ENCODE measurements around the gene CBFA2T3. TPM values are rescaled to one million over a fixed set of nuclear protein-coding genes. Genes with fewer than 3 reads are reported as not detected.

The CBFA2T3 gene
- polyA plus RNA-seq, 3 donors: 5.3 to 32.2 (median 6.2) TPM

GRCh38 chr16:88874938-88875599 is 101.9 kb downstream of the CBFA2T3 start:
- H4K20me1 ChIP-seq (ENCODE audit: insufficient read depth, low read length): peaks cover 87% of the 10 kb centered on the region
- H3K4me3 ChIP-seq (replicated peaks in 1 of 3; ENCODE audit: low read depth in 2 of 3, low read length in 3 of 3): no peak overlapping the region
- no peak for TF ChIP-seq CTCF (IDR thresholded peaks at IDR 0.05)
- Mint-ChIP-seq H3K4me1 (peaks cover 9% of the 10 kb centered on the region), H3K9me3 (peaks cover 0 to 4% (median 2%) of the 10 kb centered on the region in 7 donors), H3K27me3 (ENCODE audit: low read depth in 3 of 3) (peaks cover 15 to 26% (median 20%) of the 10 kb centered on the region in 3 donors), H3K4me3 (no peak overlapping the region), H3K27ac (peak overlapping the region in 1 of 7 donors; percentile 62), H3K36me3 (peaks cover 38 to 54% of the 10 kb centered on the region in 2 donors)
- peaks cover 40 to 59% of the 10 kb centered on the region in 2 donors for H3K36me3 ChIP-seq (replicated peaks in 1 of 2; ENCODE audit: control insufficient read depth in 1 of 2, insufficient read depth in 2 of 2, low read length in 2 of 2)
- no peak overlapping the region for H2AFZ ChIP-seq (ENCODE audit: insufficient read depth, low read depth, low read length, poor library complexity, severe bottlenecking)
- H3K9me3 ChIP-seq (replicated peaks in 1 of 2; ENCODE audit: control insufficient read depth in 1 of 2, insufficient read depth in 1 of 2, low read length in 2 of 2): no peaks in the 10 kb centered on the region
- no peak for DNase-seq
- peaks cover 0 to 11% of the 10 kb centered on the region in 2 donors for H3K4me1 ChIP-seq (ENCODE audit: control insufficient read depth in 1 of 2, insufficient read depth in 2 of 2, low read length in 2 of 2)
- no peak overlapping the region for H3K4me2 ChIP-seq (replicated peaks; ENCODE audit: extremely low read depth, low read length, poor library complexity, severe bottlenecking)
- no peak overlapping the region for H3K9ac ChIP-seq (ENCODE audit: insufficient read depth, low read length, poor library complexity, severe bottlenecking)
- intact Hi-C loops (cut with micrococcal nuclease): no loop called here
- 93% methylated on average over 20 of the region's 34 CpGs for WGBS (ENCODE audit: insufficient coverage)
- no peaks in the 10 kb centered on the region for H3K79me2 ChIP-seq (ENCODE audit: insufficient read depth, low read length)
- H3K27ac ChIP-seq (ENCODE audit: low read depth in 1 of 2, low read length in 2 of 2): no peak overlapping the region
- peaks cover 0 to 16% of the 10 kb centered on the region in 2 donors for H3K27me3 ChIP-seq (ENCODE audit: control insufficient read depth in 2 of 2, insufficient read depth in 2 of 2, low read length in 2 of 2)

DNA sequence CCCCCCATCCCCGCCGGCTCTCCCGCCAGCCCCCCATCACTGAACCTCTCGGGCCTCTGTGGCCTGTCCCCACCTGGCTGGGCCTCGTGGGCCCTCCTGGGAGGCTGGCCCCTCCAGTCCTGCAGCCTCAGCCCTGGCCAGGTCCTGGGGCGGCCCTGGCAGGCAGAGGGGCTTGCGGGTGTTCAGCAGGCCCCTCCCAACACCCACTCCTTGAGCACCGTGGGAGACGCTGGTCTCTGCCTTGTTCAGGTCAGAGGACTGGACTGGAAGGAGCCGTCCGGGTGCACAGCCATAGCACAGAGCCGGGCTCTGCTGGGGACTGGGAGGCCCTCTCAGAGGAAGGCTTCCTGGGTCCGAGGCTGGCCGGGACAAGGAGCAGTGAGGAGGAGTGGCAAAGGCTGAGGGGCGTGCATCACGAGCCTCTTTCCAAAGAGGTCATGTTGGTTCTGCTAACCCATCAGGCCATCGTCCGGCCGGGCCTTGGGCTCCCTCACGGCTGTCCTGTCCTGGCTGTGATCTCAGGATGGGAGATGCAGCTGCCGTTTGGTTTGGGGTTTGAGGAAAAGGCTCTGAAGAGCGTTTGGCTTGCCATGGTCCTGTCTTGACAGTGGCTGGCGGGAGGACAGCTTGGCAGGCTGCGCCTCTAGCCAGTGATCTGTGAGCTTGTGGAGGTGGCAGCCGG is 104.2 kb downstream of the CBFA2T3 start:
- Histone ChIP-seq H3K9ac (ENCODE audit: insufficient read depth, low read length, poor library complexity, severe bottlenecking) (no peak overlapping the region), H3K36me3 (replicated peaks in 1 of 2; ENCODE audit: control insufficient read depth in 1 of 2, insufficient read depth in 2 of 2, low read length in 2 of 2) (peaks cover 17 to 37% of the 10 kb centered on the region in 2 donors), H3K9me3 (replicated peaks in 1 of 2; ENCODE audit: control insufficient read depth in 1 of 2, insufficient read depth in 1 of 2, low read length in 2 of 2) (no peaks in the 10 kb centered on the region), H3K27me3 (ENCODE audit: control insufficient read depth in 2 of 2, insufficient read depth in 2 of 2, low read length in 2 of 2) (peaks cover 0 to 19% of the 10 kb centered on the region in 2 donors), H3K27ac (ENCODE audit: low read depth in 1 of 2, low read length in 2 of 2) (no peak overlapping the region), H4K20me1 (ENCODE audit: insufficient read depth, low read length) (peaks cover 66% of the 10 kb centered on the region), H2AFZ (ENCODE audit: insufficient read depth, low read depth, low read length, poor library complexity, severe bottlenecking) (no peak overlapping the region), H3K4me1 (ENCODE audit: control insufficient read depth in 1 of 2, insufficient read depth in 2 of 2, low read length in 2 of 2) (peaks cover 0 to 11% of the 10 kb centered on the region in 2 donors), H3K4me2 (replicated peaks; ENCODE audit: extremely low read depth, low read length, poor library complexity, severe bottlenecking) (no peak overlapping the region), H3K79me2 (ENCODE audit: insufficient read depth, low read length) (no peaks in the 10 kb centered on the region), H3K4me3 (replicated peaks in 1 of 3; ENCODE audit: low read depth in 2 of 3, low read length in 3 of 3) (no peak overlapping the region)
- no peak for TF ChIP-seq CTCF (IDR thresholded peaks at IDR 0.05)
- H3K36me3 Mint-ChIP-seq: peaks cover 23 to 34% of the 10 kb centered on the region in 2 donors
- H3K4me1 Mint-ChIP-seq: peaks cover 9% of the 10 kb centered on the region
- no peak overlapping the region for H3K4me3 Mint-ChIP-seq
- WGBS (ENCODE audit: insufficient coverage): 63% methylated on average over 23 of the region's 25 CpGs
- DNase-seq: no peak
- H3K27me3 Mint-ChIP-seq (ENCODE audit: low read depth in 3 of 3): peaks cover 21 to 37% (median 34%) of the 10 kb centered on the region in 3 donors
- H3K9me3 Mint-ChIP-seq: peaks cover 0 to 9% (median 2%) of the 10 kb centered on the region in 7 donors
- peak overlapping the region in 1 of 7 donors; percentile 21 for H3K27ac Mint-ChIP-seq
- intact Hi-C loops (cut with micrococcal nuclease): no loop called here

All from CD14-positive monocyte (primary cell).